Ectodermal cell (in vitro differentiated cells): ENCODE data around the gene PSMD4.

Source experiments
- H3K27ac ChIP-seq: 2 replicates; pipeline ENCODE4 v1.7.0; 2013; ENCODE audit warnings: mild to moderate bottlenecking, low read depth, low read length; ENCODE audit not compliant: insufficient read depth, poor library complexity, severe bottlenecking
- H3K27me3 ChIP-seq: 2 replicates; pipeline ENCODE4 v1.7.0; 2013; ENCODE audit warnings: mild to moderate bottlenecking, low read length; ENCODE audit not compliant: insufficient read depth, control insufficient read depth, poor library complexity, severe bottlenecking
- H3K36me3 ChIP-seq: one replicate; pipeline ENCODE4 v1.7.0; 2013; ENCODE audit warnings: low read length; ENCODE audit not compliant: control insufficient read depth, insufficient read depth
- H3K4me1 ChIP-seq: one replicate; pipeline ENCODE4 v1.7.0; 2013; ENCODE audit warnings: low read length; ENCODE audit not compliant: control insufficient read depth, insufficient read depth
- H3K4me3 ChIP-seq: 2 replicates; pipeline ENCODE4 v1.7.0; 2013; ENCODE audit warnings: low read depth, low read length, control low read depth; ENCODE audit not compliant: insufficient read depth
- H3K9me3 ChIP-seq: 2 replicates; pipeline ENCODE4 v1.7.0; 2013; ENCODE audit warnings: mild to moderate bottlenecking, low read length, moderate library complexity; ENCODE audit not compliant: control insufficient read depth
- WGBS, 2 experiments: methylation state at CpG; one replicate each; pipeline ENCODE4 v1.1.7; 2013; ENCODE audit warnings: missing lambda C conversion rate in 2 of 2; 5-methylcytosine and 5-hydroxymethylcytosine counted together

PSMD4 gene

DNA sequence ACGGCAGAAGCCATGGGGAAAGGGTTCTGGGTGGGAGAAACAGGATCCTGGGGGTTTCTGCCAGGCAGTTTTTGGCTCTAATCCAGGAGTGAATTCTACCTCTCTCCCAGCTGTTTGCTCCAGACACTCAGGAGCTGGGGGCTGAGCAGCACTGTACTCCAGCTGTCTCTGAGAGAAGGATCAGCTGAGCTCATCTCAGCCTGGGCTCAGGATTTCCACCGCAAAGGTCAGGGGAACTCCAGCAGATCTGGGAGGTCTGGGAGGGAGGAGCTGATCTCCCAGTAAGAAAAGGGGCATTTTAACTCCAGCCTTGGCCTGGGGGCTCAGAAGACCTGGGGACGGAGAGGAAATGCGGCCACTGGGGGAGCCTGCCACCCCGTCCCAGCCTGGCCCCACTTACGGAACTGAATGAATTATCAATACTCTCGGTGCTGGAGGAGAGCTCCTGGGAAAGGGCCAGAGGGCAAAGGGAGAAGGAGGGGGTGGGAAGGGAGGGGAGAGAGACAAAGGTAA, 55.3 kb downstream of the PSMD4 start:
- H3K27ac ChIP-seq, result peak overlapping the region; percentile 64

DNA sequence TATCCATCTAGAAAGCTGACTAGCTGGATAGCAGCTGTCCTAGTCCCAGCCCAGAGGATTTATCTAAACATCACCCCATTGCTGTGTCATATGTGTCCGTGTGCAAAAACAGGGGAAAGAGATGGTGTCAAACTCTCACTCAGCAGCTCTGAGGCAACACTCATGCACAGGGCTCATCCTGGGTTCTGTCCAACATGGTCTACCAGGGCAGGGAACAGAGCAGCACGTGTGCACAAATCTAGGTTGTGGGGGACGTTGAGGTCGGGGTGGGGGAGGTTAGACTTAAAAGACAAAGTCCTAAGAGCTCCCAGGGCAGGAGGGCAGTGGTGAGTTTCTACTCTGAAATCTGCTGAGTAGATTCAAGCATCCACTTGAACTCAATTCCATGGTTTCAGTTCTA, 56.5 kb downstream of the PSMD4 start:
- WGBS, 2 experiments, result 93% methylated on average over 4 of the region's 4 CpGs
- H3K36me3 ChIP-seq, result peaks cover 17% of the 10 kb centered on the region
- no peak overlapping the region for H3K27ac ChIP-seq
- H3K27me3 ChIP-seq, result no peaks in the 10 kb centered on the region
- peaks cover 20% of the 10 kb centered on the region for H3K4me1 ChIP-seq
- no peaks in the 10 kb centered on the region for H3K9me3 ChIP-seq
- no peak overlapping the region for H3K4me3 ChIP-seq

More for the DNA sequence above, 55.3 kb downstream of the PSMD4 start:
- H3K4me3 ChIP-seq, result no peak overlapping the region
- H3K27me3 ChIP-seq, result no peaks in the 10 kb centered on the region
- peaks cover 20% of the 10 kb centered on the region for H3K4me1 ChIP-seq
- H3K36me3 ChIP-seq, result peaks cover 28% of the 10 kb centered on the region
- no peaks in the 10 kb centered on the region for H3K9me3 ChIP-seq
- 35 to 38% methylated on average over 7 of the region's 7 CpGs for WGBS, 2 experiments

DNA sequence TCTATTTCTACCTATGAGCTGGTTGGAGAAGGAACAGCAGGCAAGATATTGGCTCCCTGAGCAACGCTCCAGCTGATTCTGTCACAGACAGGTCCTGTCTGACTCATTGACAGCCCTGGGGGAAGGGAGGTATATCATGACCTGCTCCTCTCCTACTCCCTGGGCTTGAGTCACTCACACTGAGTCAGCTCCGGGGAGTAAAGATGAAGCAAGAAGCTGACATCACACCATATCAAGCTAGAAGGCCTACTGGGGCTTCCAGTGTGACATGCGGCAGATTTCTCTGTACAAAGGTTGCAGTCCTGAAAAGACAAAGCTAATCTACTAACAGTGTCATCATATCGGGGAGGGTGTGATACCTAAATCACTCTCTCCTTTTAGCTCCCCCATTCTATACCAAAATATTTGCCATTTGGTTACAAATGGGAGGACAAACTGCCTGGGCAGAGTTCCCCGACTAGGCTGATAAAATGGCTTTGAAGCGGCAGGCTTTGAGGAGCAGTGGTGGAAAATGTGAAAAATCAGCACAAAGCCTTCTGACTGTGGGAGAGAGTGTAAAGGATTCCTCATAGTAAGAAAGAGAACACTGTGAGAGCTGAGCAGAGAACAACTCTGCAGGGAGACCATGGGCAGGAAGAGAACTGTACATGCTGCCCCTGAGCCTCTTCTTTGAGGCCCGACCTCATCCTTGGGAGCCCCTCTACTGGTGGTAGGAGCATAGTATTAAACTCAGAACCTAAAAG, 57.2 kb downstream of the PSMD4 start:
- H3K9me3 ChIP-seq, result no peaks in the 10 kb centered on the region
- peaks cover 20% of the 10 kb centered on the region for H3K4me1 ChIP-seq
- H3K4me3 ChIP-seq, result no peak overlapping the region
- H3K27me3 ChIP-seq, result no peaks in the 10 kb centered on the region
- no peak overlapping the region for H3K27ac ChIP-seq
- 89 to 94% methylated on average over 7 of the region's 7 CpGs for WGBS, 2 experiments
- peaks cover 12% of the 10 kb centered on the region for H3K36me3 ChIP-seq

DNA sequence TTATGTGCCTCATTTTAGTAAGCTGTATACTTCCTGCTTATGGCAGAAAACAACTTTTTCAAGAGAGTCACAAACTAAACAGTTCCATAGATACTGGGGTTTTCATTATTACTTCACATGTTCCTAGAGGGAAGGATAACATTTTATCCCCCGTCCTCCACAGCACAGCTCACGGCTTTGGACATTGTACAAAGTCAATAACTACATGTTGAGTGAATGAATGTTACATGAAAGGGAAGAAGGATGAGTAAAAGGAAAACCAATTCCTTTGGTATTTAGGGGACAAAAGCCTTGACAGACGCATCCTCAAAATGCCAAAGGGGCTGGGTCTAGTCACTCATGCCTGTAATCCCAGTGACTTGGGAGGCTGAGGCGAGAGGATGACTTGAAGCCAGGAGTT, 57.9 kb downstream of the PSMD4 start:
- Histone ChIP-seq H3K27ac (no peak overlapping the region), H3K4me1 (peaks cover 20% of the 10 kb centered on the region), H3K27me3 (no peaks in the 10 kb centered on the region), H3K36me3 (peaks cover 11% of the 10 kb centered on the region), H3K9me3 (no peaks in the 10 kb centered on the region), H3K4me3 (no peak overlapping the region)
- WGBS, 2 experiments, result 92 to 97% methylated on average over 3 to 4 of the region's 4 CpGs

DNA sequence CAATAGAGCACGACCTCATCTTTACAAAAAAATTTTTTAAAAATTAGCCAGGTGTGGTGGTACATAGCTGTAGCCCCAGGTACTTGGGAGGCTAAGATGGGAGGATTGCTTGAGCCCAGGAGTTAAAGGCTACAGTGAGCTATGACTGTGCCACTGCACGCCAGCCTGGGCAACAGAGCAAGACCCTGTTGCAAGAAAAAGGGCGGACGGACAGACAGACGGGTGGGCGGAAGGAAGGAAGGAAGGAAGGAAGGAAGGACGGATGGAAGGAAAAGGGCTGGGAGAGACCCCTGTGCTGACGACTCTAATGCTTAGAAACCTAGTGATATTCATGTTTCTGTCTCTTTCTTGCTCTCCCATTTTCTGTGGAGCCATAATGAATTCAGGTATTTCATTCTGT, 58.3 kb downstream of the PSMD4 start:
- Histone ChIP-seq H3K36me3 (peaks cover 6% of the 10 kb centered on the region), H3K4me3 (no peak overlapping the region), H3K27ac (no peak overlapping the region), H3K4me1 (peaks cover 20% of the 10 kb centered on the region), H3K27me3 (no peaks in the 10 kb centered on the region), H3K9me3 (no peaks in the 10 kb centered on the region)
- 92 to 95% methylated on average over 8 of the region's 8 CpGs for WGBS, 2 experiments

DNA sequence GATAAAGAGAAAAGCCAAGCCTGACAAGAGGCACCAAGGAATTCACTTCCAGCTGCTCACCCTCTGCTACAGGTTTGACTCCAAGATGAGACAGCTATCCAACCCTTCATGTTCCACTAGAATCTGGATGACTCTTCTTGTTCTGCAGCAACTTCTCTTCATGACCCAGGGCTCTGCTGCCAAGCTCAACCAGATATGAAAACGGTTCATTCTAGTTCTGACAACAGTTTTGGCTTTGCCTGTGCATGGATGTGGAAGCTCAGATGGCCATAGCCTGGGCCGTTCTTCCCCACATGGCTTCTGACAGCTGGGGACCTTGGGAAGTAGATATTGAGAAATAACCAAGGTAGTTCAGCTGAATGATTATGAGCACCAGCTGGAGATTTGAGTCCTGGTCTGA, 59.0 kb downstream of the PSMD4 start:
- H3K9me3 ChIP-seq, result no peaks in the 10 kb centered on the region
- H3K27ac ChIP-seq, result no peak overlapping the region
- peaks cover 18% of the 10 kb centered on the region for H3K4me1 ChIP-seq
- WGBS, 2 experiments, result 91 to 97% methylated on average over 2 of the region's 2 CpGs
- no peaks in the 10 kb centered on the region for H3K27me3 ChIP-seq
- no peak overlapping the region for H3K4me3 ChIP-seq
- H3K36me3 ChIP-seq, result no peaks in the 10 kb centered on the region

DNA sequence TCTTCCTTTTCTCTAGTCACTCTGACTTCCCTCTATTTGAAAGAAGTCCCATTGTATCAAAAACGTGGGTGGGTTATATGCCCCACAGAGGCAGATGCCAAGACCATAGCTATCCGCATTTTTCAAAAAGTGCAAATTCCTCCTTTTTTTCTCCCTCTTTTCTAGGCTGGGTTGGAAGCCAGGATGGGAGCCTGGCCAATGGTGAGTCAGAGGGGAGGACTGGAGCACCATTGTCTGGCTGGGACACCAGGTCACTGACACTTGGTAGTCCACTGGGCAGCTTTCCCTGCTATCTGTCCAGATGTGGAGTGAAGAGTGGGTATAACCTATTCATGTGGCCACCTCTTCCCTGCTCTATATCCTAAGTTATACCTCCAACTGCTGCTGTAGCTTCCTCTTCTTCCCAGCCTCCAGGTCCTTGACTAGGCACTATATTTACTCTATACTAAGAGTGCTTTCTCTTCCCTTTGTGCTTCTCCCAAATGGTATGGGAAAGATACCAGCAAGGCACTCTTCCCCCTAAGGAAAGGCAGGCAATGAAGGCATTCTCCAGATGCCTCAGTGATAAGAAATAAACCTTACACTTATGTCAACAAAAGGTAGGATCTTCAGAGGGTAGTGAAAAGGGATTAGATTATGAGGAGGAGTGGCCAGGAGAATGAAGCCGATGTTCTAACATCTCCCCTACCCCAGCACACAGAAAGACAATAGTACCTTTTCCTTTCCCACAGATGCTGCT, 59.8 kb downstream of the PSMD4 start:
- Histone ChIP-seq H3K4me3 (no peak overlapping the region), H3K27ac (no peak overlapping the region), H3K36me3 (no peaks in the 10 kb centered on the region), H3K27me3 (no peaks in the 10 kb centered on the region), H3K4me1 (peaks cover 13% of the 10 kb centered on the region), H3K9me3 (no peaks in the 10 kb centered on the region)
- WGBS, 2 experiments, result 78 to 95% methylated on average over 2 to 3 of the region's 3 CpGs

DNA sequence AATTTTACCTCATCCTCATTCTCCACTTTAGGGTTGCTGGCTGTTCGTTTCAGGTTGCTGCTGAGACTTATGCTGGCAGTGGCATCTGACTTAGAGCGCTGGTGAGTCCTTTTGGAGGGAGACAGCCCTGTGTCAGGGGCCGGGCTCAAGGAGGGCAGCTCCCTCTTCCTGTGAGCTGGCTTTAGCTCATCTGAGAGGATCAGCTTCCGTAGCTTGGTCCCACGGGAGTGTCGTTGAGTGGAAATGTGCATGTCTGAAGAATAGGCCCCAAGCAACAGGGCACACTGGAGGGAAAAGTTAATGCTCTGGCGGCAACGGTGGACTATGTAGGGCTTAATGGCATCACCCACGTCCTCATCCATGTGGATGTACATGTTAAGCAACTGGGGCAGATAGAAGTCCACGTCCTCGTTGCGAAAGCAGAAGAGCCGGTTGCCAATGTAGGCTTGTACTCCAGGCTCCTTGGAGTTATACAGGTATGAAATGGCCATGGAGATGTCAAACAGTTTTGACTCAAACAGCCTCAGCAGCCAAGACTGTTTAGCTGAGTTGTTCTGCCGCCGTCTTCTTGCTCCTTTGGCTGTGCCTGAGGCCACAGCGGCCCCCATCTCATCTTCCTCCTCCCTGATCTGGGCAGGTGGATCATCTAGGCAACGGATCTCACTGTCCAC, 61.2 kb downstream of the PSMD4 start:
- Histone ChIP-seq H3K36me3 (no peaks in the 10 kb centered on the region), H3K27me3 (no peaks in the 10 kb centered on the region), H3K27ac (no peak overlapping the region), H3K9me3 (no peaks in the 10 kb centered on the region), H3K4me1 (peaks cover under 1% of the 10 kb centered on the region), H3K4me3 (no peak overlapping the region)
- 95% methylated on average over 17 of the region's 17 CpGs for WGBS, 2 experiments
